RKO (cell line): ENCODE results near the gene ZNF319.

ENCODE experiments used
- DNase-seq: peaks from one replicate; pipeline ENCODE4 v3.0.0-alpha.2; 2016; ENCODE audit warnings: low spot score

The ZNF319 gene

GRCh38 chr16:58037365-58038057 is 37.0 kb upstream of the ZNF319 start:
- no peak for DNase-seq

GRCh38 chr16:58036943-58037342 is 36.5 kb upstream of the ZNF319 start:
- no peak for DNase-seq

DNA sequence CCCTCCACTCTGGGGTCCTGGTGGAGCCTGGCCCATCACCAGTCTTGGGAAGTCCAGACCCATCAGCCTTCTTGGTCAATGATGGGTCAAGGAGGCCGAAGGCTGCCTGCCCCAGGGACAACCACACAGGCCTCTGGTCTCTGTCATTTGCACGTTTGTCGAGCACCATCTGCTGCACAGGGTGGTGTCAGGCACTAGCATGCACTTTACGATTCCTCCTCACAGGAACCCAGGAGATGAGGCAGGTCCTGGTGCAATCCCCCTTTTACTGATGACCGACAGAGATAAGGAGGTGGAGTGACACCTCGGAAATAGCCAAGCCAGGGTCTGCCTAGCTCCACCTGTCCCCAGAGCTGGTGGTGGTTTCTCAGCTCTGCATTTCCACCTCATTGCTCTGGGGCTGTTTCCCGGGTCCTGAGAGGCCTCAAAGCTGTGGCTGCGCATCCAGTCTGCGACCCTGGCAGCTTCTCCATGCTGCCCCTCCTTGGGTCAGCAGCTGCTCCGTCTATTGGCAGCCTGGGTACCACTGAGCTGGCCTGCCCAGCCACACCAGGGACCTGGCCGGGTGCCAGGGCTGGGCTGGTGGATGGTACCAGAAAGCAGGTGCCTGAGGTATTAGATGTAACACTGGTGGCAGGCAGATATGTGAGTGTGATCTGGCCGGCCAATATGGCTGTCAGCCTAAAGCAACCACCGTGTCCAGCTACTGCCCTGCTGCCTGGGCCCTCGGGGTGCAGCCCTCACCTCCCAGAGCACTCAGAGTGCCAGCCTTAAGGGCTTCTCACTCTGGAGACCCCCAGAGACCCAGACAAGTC is 35.1 kb upstream of the ZNF319 start:
- no peak for DNase-seq

GRCh38 chr16:58034774-58035173 is 34.3 kb upstream of the ZNF319 start:
- no peak for DNase-seq

DNA sequence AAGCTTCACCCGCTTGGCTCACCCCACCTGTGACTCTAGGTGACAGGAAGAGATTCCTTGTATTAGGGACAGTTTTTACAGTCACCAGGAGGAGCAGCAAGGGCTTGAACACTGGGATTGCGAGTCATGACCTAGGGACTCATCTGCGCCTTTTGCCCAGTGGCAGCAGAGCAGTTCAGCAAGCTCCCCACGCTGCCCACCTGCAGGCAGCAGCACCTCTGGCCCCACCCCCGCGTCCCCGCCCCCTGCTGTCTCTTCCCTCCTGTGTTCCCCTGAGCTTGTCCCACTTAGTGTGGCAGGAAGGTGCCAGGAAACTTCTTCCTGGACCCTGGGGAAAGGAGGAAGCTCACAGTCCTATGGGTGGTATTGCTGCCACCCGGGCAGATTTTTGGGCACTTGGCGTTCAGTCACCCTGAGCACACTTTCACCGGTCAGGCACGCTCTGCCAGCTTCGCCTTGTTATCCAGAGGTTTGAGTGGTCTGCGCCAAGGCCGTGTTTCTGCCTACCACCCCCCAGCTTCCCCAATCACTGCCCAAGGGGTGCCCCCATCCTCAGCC is 33.7 kb upstream of the ZNF319 start:
- no peak for DNase-seq

- no peak for DNase-seq
Observed at GRCh38 chr16:58032710-58033293, 32.3 kb upstream of the ZNF319 start.

DNA sequence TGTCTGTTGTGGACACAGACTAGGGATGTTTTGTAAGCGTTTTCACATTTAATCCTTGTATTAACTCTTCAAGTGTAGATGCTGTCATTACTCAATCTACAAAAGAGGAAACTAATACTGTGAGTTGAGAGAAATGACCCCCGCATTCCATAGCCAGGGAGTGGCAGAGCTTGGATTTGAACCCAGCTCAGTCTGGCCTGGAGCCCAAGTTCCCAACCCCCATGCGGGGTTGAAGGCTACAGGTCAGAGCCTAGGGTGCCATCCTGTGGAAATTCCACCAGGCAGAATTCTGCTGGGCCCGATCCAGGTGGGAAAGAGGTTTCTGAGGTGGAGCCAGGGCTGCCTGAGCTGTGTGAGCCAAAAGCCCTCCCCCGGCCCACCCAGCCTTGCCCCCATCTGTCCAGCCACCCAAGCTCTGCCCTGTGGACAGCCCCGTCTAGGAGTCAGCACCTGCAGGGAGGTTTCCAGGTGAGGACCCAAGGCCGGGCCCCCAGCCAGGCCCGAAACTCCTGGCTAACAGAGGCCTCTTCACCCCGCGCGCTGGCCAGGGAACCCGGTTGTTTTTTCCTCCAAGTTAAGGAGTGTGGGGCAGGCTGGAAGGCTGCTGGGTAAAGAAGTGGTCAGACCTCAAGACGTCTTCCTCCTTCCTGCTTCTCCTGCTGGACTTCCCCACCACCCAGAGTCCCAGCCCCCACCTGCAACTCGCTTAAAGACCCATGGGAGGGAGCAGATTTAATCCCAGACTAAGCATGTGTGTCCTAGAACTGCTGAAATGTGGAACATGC is 30.7 kb upstream of the ZNF319 start:
- no peak for DNase-seq

DNA sequence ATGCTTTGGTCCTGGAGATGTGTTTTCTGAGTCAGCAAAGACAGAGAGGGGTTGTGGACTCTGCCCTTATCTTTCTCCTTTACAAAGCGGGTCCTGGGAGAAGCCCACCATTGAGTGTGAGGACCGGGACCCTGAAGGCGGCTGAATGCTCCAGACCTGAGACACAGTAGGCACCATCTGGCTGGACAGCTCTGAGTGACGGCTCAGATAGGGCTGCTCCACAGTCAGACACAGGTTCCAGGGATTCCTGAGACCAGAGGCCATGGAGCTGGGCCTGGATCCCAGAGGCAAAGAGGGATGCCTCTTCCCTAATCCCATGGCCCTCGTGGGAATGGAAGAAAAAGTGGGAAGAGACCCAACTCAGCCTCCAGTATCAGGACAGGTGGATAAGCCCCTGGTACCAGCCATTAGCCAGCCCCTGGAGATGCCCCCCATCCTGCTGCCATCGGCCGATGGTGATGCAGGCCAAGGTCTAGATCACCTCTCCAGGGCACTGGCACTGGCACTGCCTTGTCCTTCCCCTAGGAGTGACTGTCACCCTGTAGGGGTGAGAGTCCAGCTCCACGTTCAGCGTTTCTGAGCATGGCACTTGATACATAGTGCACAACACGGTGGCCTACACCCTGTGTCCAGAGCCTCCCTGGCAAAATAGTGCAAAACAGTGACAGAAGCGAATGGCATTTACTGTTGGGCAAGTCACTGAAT is 29.8 kb upstream of the ZNF319 start:
- no peak for DNase-seq

- DNase-seq: no peak
Observed at GRCh38 chr16:58029410-58029809, 28.9 kb upstream of the ZNF319 start.

DNA sequence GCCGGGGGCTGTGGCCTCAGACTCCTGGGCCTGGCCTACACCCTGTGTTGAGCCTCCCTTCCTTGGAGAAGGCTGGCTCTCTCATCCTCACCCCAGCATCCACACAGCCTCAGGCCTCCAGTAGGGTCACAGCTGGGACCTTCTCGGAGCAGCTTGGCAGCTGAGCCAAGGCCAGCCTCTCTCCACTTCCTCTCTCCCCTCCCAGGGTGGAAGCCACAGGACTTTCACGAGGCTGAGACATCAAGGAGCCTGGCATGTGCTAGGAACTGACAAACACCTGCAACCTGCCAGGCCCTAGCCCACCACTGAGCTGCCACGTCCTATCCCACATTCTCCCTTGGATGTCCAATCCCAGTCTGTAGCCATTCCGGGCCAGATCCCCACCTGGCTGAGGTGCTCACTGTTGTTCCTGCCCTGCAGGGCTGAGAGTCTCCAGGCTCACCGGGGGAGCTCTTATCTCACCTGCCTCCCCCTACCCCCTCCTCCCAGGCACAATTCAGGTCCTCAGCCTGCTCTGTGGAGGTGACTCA is 28.1 kb upstream of the ZNF319 start:
- DNase-seq: no peak

GRCh38 chr16:58027916-58028455 is 27.5 kb upstream of the ZNF319 start:
- no peak for DNase-seq

DNA sequence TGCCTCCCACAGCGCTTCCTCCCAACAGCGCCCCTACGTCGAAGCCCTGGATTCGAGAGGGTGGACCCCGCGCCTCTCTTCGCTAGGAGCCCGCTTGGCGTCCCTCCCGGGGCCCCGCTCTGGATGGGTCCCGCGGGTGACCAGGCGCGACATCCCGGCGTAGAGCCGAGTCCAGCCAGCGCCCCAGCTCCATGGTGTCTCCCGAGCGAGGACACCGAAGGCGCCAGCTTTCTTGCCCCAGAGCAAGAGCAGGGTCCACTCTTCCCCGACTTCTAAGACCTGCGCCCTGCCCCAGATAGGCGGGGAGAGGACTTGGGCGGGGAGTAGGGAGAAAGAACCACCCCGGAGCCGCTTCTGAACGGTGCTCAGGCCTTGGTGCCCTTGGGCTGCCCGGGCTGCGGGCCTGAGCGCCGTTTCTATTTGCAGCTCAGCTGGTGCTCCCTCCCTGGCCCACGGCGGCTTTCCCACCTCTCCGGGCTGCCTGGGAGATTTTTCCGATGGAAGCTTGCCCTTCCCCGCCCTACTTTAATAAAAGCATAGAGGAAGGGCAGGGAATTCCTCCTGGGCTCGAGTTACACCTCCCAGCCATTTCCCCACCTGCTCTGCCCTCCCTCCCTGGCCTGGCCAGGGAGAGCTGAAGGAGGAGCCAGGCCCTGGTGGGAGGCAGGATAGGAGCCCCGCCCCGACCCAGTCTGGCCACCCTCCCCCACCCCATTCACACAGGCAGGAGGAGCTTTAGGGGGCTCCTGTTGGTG is 26.9 kb upstream of the ZNF319 start:
- DNase-seq: no peak

- DNase-seq: no peak
Observed at GRCh38 chr16:58026705-58027160, 26.3 kb upstream of the ZNF319 start.

DNA sequence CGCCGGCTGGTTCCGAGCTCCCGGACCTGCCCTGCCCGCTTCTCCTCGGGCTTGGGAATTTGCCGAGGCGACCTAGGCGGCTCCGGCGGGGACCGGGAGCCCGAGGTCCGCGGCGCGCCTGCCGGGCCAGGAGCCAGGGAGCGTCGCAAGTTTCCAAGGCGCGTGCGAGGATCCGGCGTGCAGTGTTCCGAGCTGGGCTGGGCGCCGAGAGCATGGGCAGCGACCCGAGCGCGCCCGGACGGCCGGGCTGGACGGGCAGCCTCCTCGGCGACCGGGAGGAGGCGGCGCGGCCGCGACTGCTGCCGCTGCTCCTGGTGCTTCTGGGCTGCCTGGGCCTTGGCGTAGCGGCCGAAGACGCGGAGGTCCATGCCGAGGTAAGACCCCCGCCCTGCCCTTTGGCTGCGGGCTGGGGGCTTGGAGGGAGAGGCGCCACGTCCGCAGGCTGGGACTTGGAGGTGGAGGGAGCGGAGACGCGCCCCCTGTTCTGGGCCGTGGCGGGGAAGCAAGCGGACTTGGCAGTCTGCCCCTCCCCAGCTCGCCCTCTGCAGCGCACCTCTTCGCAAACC is 25.8 kb upstream of the ZNF319 start:
- DNase-seq: peak; percentile 52

GRCh38 chr16:58025351-58026138 is 25.1 kb upstream of the ZNF319 start, which contains the start of gene MMP15:
Gene MMP15 (plus strand): TSS chr16:58025754. CDS start chr16:58026351, 597 bp downstream.
- DNase-seq: peak; percentile 60

- DNase-seq: no peak
Observed at GRCh38 chr16:58024486-58025350, 24.2 kb upstream of the ZNF319 start.

DNA sequence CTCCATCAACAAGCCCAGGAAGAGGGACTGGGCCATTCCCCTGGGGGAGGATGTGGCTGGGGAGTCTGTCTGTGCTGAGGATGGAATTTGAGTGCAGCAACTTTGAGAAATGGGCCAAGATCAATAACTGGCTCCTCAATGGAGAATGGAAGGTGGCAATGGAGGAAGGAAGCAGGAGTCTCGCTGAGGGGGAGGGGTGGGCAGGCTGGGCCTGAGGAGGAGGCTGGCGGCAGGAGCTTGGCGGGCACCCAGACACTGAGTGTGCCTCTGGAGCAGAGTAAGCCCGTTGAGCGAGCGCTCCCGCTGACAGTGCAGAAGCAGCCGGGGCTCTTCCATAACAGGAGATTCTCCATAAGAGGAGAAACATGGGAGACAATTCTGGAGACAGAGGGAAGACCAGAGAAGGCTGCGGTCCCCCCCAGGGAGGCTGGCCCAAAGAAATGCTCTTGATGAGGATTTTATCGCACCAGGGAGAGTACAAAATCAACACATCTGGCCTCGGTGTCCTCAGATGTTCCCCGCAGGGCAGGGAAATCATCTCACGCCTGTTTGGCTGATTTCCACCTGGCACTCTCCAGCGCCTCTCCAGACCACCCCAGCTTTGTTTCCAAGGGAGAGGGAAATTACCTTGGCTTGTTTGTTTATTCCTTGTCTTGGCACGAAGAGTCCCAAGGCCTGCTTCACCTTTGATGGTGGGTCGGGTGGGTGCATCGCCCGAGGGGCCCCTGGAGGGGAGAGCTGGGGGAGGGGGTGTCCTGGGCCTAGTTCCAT is 22.3 kb upstream of the ZNF319 start:
- DNase-seq: no peak
